Stimulated activated CD4-positive, alpha-beta T cell treated with anti-CD3 and anti-CD28 coated beads, TNF-alpha, amount 100 ng/mL, for 4 hours (primary cell): ENCODE results near the gene RNF112.
"Not testable (repeated sequence)": the region's sequence is repeated elsewhere in the genome, so short reads cannot be mapped to it uniquely, and the experiment has no call there.

Experiments used
- DNase-seq, 3 experiments: peaks; one replicate each; pipeline ENCODE4 v3.0.0-alpha.2; 2020; ENCODE audit warnings: low read depth in 3 of 3

The RNF112 gene

GRCh38 chr17:19448341-19449268, 37.6 kb downstream of the RNF112 start:
- no peak for DNase-seq

DNA sequence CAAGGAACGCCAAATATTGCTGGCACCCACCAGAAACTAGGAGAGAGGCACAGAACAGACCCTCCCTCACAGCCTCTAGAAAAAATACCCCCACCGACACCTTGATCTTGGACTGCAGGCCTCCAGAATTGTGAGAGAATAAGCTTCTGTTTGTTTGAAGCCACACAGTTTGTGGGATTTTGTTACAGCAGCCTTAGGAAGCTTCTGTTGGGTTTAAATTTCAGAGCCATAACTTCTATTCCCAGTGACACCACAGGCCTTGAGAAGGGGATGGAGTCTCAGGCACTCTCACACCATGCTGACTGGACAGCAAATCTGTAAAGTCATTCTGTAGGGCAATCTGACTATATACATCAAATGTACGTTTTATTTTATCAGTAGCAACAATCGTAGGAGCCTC, 38.6 kb downstream of the RNF112 start:
- no peak for DNase-seq

- DNase-seq: no peak
Measured at GRCh38 chr17:19453296-19453695, 42.3 kb downstream of the RNF112 start.

DNA sequence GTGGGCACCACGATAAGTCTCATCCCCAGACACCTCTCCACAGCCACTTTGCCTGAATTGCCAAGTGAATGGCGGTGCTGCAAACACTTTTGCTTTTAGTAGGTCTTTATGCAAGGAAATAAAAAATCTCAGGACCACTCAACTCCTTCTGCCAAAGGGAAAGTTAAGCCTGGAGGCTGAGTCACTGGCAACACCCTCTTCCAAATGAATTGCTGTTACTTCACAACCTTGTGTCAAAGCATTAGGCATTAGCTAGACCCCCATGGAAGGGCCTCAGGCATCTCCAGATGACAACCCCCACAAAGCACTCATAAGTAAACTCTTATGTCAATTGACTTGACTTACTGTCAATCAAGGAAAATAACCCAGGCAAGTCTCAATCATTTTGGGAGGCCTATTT, 43.0 kb downstream of the RNF112 start:
- DNase-seq: no peak

DNA sequence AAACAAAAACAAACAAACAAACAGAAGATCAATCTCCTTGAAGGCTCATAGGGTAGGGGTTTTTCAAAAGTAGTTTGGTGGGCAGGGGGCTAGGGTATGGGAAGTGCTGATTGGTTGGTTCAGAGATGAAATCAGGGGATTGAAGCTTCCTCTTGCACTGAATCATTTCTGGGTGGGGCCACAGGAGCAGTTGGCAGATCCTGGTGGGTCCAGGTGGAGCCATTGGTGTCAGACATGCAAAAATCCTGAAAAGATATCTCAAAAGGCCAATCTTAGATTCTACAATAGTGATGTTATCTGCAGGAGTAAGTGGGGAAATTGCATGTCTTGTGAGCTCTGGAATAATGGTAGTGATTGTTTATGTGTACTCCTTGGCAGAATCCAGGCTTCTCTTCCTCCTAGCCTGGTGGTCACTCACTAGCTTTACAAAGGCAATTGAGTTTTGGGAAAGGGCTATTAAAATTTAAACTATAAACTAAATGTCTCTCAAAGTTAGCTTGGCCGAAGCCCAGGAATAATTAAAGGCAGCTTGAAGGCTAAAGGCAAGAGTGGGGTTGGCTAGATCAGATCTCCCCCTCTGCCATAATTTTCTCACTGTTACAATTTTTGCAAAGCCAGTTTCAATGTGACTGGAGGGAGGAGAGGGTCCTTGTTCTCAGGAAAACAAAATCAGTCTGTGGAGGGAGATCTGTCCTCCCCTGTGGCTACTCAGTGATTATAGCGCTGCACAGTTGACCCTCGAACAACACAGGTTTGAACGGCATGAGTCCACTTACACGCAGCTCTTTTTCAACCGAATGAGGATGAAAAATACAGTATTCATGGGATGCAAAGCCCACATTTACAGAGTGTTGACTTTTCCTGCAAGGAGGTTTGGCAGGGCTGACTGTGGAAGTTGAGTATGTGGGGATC, 45.2 kb downstream of the RNF112 start:
- no peak for DNase-seq

GRCh38 chr17:19457046-19457445, 46.0 kb downstream of the RNF112 start:
- DNase-seq: no peak

DNA sequence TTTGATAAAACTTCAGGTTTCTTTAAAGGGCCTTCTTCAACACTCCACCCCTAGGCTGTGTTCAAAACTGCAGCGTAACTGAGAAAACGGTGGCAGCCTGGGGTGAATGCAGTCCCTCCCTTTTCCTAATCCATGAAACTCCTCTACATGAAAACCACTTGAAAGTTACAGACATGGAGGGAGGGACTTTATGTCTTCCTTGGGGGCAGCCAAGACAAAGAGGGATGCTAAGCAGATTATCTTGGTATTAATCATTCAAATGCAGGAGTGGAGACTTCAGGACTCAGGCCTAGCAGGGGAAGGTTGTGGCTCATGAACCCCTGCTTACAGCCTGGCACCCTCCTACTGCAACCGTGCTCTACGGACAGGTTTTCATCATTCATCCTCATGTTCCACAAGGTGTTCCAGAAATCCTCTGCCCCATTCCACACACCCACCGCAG, 46.8 kb downstream of the RNF112 start:
- DNase-seq: no peak

DNA sequence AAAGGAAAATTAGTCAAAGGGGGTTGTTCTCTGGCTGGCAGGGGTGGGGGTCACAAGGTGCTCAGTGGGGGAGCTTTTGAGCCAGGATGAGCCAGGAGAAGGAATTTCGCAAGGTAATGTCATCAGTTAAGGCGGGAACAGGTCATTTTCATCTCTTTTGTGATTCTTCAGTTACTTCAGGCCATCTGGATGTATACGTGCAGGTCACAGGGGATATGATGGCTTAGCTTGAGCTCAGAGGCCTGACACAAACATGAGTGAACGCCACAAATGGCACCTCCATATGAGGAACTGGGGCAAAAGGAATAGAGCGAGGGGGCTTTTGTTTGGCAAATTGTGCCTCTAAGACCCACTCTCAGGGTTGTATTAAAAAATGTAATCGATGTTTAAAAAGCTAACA, 47.4 kb downstream of the RNF112 start:
- DNase-seq: not testable (repeated sequence)

- not testable (repeated sequence) for DNase-seq
Measured at GRCh38 chr17:19459018-19459655, 48.1 kb downstream of the RNF112 start.

GRCh38 chr17:19460700-19461099, 49.7 kb downstream of the RNF112 start:
- DNase-seq: no peak

GRCh38 chr17:19461116-19461515, 50.1 kb downstream of the RNF112 start:
- no peak for DNase-seq

GRCh38 chr17:19461681-19462080, 50.6 kb downstream of the RNF112 start:
- DNase-seq: no peak

DNA sequence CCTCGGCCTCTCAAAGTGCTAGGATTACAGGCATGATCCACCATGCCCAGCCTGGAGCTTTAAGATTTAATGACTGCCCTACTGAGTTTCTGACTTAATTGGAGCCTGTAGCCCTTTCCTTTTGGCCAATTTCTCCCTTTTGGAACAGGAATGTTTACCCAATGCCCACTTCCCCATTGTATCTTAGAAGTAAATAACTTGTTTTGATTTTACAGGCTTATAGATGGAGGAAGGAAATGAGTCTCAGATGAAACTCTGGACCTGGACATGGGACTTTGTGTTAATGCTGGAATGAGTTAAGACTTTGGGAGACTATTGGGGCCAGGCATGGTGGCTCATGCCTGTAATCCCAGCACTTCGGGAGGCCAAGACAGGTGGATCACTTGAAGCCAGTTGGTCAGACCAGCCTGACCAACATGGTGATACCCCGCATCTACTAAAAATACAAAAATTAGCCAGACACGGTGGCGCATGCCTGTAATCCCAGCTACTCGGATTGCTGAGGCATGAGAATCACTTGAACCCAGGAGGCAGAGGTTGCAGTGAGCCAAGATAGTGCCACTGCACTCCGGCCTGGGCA, 51.5 kb downstream of the RNF112 start:
- DNase-seq: not testable (repeated sequence)

DNA sequence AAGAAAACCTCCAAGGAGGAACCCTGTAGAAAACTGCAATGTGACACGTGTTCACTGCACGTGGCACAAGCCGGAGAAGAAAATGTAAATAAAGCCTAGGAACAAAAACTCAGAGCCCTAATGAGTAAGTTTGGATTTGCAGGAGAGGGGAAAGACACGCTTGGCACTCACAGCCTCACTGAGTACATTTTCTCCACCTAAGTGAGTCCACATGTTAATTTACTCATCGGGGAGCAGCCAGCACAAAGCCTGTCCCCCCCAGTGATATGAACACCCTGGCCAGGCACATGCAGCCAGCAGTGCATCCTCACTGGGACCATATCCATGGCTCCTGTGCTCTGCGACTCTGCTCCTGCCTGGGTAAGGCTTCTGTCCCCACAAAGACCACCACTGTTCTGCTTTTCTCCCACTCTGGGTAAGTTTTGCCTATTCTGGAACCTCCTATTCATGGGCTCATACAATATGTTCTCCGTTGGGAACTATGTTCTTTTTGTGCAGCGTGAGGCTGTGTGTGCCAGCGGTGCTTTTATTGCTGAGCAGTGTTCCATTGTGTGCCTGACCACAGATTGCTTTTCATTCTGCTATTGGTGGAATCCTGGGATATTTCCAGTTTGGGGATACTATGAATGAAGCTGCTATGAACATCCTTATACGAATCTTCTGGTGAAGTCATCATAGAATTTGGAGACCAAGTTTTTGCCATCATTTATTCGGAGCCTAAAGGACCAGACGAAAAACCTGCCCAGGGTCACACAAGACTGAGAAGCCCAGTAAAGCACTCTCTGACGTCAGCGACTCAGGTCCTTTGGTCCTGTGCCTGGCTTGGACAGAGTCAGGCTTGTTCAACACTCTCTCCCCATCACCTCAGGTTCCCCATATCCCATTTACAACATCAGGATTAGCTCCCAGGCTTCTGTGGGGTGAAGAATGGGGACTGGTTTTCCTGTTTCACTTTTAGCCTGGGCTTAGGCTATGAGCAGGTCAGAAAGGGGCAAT, 53.3 kb downstream of the RNF112 start:
- no peak for DNase-seq
